AG09309 (cell line): ENCODE results near the gene CFTR.

ENCODE experiments used
- DNase-seq: peaks from one replicate; pipeline ENCODE4 v3.0.0-alpha.2; 2010; ENCODE audit warnings: low read depth
- H3K4me3 ChIP-seq: 2 replicates; pipeline ENCODE4 v1.5.1; 2011; ENCODE audit warnings: mild to moderate bottlenecking, low read depth, low read length, moderate library complexity; ENCODE audit not compliant: control insufficient read depth
- CTCF ChIP-seq: IDR thresholded peaks from 2 replicates; pipeline ENCODE4 v1.5.1; 2011; ENCODE audit warnings: mild to moderate bottlenecking, low read depth, low read length, inconsistent platforms; ENCODE audit not compliant: insufficient read depth, control insufficient read depth; ENCODE audit errors: missing control alignments

Gene CFTR

GRCh38 chr7:117679120-117679519, 199.3 kb downstream of the CFTR start:
- no peak for TF ChIP-seq CTCF
- DNase-seq, result no peak
- H3K4me3 ChIP-seq, result no peak overlapping the region

DNA sequence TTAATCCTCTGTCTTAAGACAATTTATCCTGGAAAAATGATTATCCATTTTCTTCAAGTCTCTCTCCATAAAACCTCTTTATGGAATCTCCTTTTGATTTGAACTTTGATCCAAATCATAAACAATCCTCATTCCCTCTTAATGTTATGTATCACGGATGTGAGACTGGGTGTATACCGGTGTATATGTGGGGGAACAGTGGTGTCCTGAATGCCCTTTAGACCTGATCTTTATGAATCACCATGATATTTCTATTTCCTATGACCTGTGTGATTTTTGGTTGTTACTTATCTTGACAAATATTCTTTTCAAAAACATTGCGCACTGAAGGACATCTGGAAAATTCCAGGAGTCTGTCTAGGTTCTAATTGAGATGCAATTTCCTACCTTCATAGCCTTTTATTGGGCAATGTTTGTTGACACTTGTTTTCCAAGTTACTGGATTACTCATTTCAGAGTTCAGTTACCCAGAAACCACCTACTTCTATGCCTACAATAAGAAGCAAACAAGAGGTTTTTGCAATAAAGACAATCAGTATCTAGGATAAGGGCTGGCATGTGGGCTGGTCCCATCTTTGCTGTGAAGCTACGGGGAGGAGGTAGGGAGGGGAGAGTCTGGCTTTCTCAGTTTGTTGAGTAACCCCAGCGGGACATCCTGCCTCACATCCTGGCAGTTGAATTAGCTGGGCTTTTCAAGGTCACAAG, 203.0 kb downstream of the CFTR start:
- DNase-seq, result no peak
- no peak for TF ChIP-seq CTCF
- H3K4me3 ChIP-seq, result no peak overlapping the region

DNA sequence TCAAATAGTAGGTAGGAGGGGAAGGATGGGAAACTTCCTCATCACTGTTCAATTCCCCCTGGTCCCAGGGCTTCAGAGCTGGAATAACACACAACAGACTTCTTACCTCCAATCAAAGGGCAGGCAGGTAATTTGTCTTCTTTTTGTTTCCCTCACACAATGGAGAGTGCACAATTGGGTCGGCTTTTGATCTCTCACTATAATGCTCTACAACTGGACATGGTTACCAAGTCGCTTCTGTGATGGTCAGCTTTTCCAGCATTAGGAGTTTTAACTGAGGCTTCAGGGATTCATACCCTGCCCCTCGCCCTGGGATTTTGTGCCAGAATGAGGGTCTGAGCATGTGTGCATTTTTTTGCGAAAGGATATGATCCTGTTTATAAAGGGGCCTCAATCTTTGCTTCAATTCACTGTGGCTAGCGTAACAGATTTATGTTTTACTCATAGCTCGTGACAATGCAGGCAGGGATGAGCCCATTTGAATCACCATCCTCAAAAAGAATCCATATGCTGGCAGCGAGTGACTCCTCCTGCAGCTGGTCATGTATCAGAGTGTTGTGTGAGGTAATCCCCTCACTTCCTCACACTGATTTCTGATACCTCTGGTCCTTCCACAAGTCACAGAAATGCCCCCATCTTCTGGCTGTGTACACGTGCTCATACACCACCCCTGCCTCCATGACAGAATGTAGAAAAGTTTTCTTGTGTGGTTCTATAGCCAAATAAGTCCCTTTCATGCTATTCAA, 203.8 kb downstream of the CFTR start:
- TF ChIP-seq CTCF, result no peak
- H3K4me3 ChIP-seq, result no peak overlapping the region
- no peak for DNase-seq

- H3K4me3 ChIP-seq, result no peak overlapping the region
- DNase-seq, result no peak
- TF ChIP-seq CTCF, result no peak
These were observed 206.0 kb downstream of the CFTR start for GRCh38 chr7:117685795-117686194.

DNA sequence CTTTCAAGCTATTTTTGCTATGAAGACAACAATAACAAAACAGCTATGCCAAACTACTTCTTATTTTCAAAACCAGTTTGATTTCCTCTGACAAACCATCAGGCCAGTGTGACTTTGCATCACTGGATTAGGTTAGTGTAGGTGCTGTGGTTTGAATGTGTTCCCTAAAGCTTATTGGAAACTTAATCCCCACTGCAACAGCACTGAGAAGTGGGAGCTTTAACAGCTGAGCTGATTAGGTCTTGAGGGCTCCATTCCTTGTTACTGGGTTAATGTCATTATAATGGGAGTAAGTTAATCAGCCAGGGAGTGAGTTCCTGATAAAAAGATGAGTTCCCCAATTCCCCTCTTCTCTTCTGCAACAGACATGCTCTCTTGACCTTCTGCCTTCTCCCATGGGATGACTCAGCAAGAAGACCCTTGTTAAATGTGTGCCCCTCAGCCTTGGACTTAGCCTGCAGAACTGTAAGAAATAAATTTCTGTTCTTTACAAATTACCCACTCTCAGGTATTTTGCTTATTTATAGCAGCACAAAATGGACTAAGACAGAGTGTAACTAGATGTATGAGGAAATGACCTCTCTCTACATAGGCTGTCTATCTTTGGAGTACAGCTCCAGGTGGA, 206.6 kb downstream of the CFTR start:
- no peak for DNase-seq
- H3K4me3 ChIP-seq, result no peak overlapping the region
- TF ChIP-seq CTCF, result no peak

DNA sequence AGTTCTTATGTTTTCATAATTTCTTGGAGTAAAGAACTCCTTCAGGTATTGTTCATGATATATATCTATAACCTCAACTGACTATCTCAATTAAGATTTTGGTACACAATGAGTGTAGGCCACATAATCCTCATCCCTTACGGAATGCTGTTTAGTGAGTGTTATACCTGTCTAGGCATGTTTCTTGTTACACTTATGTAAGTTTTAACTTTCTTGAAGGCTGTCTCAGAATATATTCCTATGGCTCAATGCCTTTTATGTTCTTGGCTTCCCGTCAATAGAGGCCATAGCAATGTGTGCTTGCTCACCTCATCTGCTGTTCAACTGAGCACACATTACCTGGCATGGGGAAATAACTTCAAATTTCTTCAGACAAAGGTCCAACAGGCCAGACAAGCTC, 208.3 kb downstream of the CFTR start:
- no peak for TF ChIP-seq CTCF
- H3K4me3 ChIP-seq, result no peak overlapping the region
- no peak for DNase-seq
